NCI-H1048 (cell line): ENCODE results near the gene USP15.
"Not testable (repeated sequence)": the region's sequence is repeated elsewhere in the genome, so short reads cannot be mapped to it uniquely, and the experiment has no call there.

Experiments used
- DNase-seq: peaks from one replicate; lab custom pipeline; 2025; lab: John Stamatoyannopoulos, UW

Gene USP15

GRCh38 chr12:62372134-62372533, 111.9 kb downstream of the USP15 start:
- no peak for DNase-seq

GRCh38 chr12:62372825-62373224, 112.6 kb downstream of the USP15 start:
- DNase-seq = no peak

GRCh38 chr12:62375603-62376002, 115.4 kb downstream of the USP15 start:
- DNase-seq = no peak

- DNase-seq = no peak
Measured at GRCh38 chr12:62379026-62379722, 119.0 kb downstream of the USP15 start.

DNA sequence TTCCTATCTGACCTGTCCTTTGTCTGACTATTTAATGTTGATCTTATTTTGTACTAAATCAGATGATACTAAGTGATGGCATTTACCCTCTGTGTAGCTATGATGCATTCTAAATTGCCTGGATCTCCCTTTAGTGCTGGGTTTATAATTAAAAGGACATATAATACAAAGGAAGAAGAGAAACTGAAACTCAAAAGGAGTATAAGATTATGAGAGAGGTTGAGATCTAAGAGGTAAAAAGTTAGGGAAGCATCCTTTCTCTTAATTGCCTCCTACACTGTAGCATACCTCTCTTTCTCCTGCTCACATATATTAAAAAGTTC, 119.5 kb downstream of the USP15 start:
- no peak for DNase-seq

DNA sequence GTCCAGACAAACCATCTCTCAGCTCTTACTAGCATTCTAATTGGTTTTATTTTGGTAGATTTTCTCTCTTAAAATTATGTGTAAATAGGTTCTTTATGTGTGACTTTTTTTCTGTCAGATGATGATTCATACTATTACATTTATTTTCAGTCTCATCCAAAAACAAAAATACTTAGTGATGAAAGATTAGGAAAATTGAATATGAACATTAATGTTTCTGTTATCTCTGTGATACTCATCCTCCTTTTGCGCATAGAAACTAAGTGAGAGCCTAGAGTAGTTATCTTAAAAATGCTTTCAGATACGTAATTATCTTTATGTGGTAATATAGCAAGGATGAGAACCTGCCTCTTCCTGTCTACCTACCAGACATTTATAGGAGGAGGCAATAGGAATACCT, 122.3 kb downstream of the USP15 start:
- no peak for DNase-seq

- DNase-seq = no peak
Measured at GRCh38 chr12:62396750-62397149, 136.5 kb downstream of the USP15 start.

DNA sequence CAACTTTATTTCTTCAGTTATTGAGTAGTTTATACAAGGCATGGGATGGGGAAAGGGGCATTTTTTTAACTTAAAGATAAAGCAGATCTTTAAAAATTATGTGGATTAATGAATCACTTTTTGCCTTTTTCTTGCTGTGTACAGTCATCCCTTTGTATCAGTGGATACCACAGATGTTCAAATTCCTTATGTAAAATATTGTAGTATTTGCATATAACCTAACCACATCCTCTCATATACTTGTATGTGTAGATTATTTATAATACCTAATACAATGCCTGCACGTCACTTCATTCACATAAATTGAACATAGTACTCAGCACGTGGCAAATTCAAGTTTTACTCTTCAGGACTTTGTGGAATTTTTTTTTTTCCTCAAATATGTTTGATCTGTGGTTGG, 139.9 kb downstream of the USP15 start:
- DNase-seq = peak; percentile 18

DNA sequence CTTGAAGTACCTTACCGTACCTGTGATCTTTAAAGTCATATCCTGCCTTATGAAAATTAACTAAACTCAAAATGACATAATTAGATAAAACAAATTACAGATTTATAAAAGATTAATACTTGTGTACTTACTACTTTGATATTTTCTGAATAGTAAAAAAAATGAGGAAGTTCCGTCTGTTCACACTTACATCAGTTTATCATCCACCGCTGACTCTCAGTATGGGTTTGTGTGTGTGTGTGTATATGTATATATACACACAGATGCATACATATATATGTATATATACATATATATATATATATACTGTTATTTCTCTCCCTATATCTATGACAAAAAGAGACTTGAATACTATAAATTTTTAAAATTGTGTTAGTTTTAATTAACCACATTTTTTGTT, 141.4 kb downstream of the USP15 start:
- no peak for DNase-seq

- no peak for DNase-seq
Measured at GRCh38 chr12:62403031-62403430, 142.8 kb downstream of the USP15 start.

GRCh38 chr12:62407587-62407986, 147.4 kb downstream of the USP15 start:
- no peak for DNase-seq

- no peak for DNase-seq
Measured at GRCh38 chr12:62409068-62409467, 148.9 kb downstream of the USP15 start.

DNA sequence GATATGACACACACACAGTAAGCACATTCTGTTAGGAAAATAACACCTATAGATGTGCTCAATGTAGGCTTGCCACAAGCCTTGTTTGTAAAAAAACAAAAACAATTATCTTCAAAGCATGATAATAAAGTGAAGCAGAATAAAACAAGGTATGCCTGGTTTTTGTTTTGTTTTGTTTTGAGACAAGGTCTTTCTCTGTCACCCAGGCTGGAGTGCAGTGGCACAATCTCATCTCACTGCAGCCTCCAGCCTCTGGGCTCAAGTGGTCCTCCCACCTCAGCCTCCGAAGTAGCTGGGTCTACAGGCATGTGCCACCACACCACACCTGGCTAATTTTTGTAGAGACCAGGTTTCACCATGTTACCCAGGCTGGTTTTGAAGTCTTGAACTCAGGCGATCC, 154.0 kb downstream of the USP15 start:
- no peak for DNase-seq

GRCh38 chr12:62426089-62426488, 165.9 kb downstream of the USP15 start:
- no peak for DNase-seq

DNA sequence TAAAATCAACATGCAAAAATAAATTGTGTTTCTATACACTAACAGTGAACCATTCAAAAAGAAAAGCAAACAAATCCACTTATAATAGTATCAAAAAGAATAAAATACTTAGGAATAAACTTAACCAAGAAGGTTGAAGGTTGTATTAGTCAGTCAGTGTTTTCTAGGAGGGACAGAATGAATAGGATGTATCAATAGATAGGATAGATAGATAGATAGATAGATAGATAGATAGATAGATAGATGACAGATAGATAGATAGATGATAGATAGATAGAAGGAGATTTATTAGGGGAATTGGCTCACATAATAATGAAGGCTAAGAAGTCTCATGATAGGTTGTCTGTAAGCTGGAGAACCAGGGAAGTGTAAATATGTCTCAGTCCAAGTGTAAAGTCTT, 169.3 kb downstream of the USP15 start:
- no peak for DNase-seq

GRCh38 chr12:62434494-62435302, 174.5 kb downstream of the USP15 start:
- DNase-seq = no peak

GRCh38 chr12:62435303-62436163, 175.3 kb downstream of the USP15 start:
- DNase-seq = no peak

GRCh38 chr12:62436164-62436503, 175.9 kb downstream of the USP15 start:
- no peak for DNase-seq

GRCh38 chr12:62438098-62438692, 178.0 kb downstream of the USP15 start:
- no peak for DNase-seq

GRCh38 chr12:62446754-62447452, 186.7 kb downstream of the USP15 start:
- DNase-seq = no peak

GRCh38 chr12:62448436-62448835, 188.2 kb downstream of the USP15 start:
- DNase-seq = no peak

DNA sequence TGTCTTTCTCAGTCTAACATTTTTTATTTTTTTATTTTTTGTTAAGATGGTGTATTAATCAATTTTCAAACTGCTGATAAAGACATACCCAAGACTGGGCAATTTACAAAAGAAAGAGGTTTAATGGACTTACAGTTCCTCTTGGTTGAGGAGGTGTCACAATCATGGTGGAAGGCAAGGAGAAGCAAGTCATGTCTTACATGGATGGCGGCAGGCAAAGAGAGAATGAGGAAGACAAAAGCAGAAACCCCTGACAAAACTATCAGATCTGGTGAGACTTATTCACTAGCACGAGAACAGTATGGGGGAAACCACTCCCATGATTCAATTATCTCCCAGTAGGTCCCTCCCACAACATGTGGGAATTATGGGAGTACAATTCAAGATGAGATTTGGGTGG, 195.2 kb downstream of the USP15 start:
- DNase-seq = not testable (repeated sequence)
